ENCODE data around the gene LMBR1L. TPM values are rescaled to one million over a fixed set of nuclear protein-coding genes. Genes with fewer than 3 reads are reported as not detected.
A peak's percentile ranks its signal among the peaks of the same experiment; 100 is the strongest.
"Not testable (repeated sequence)": the region's sequence is repeated elsewhere in the genome, so short reads cannot be mapped to it uniquely, and the experiment has no call there.

The LMBR1L gene
- total RNA-seq, 1 donor from 2014 or later: 86.1 TPM

- H3K4me3 Mint-ChIP-seq (ENCODE audit: unreplicated experiment): no peak overlapping the region
- TF ChIP-seq CTCF (IDR thresholded peaks at IDR 0.05): no peak
- H3K4me1 Mint-ChIP-seq (ENCODE audit: unreplicated experiment): no peaks in the 10 kb centered on the region
- no peak overlapping the region for H3K27ac Mint-ChIP-seq (ENCODE audit: unreplicated experiment)
- no peaks in the 10 kb centered on the region for H3K9me3 Mint-ChIP-seq (ENCODE audit: unreplicated experiment)
- DNase-seq (ENCODE audit: extremely low spot score, unreplicated experiment): no peak
- H3K36me3 Mint-ChIP-seq (ENCODE audit: unreplicated experiment): no peaks in the 10 kb centered on the region
- no peaks in the 10 kb centered on the region for H3K27me3 Mint-ChIP-seq (ENCODE audit: unreplicated experiment)
Measured at GRCh38 chr12:49144384-49144783, 33.7 kb upstream of the LMBR1L start.

GRCh38 chr12:49138999-49139398 is 28.4 kb upstream of the LMBR1L start:
- Mint-ChIP-seq H3K9me3 (ENCODE audit: unreplicated experiment) (no peaks in the 10 kb centered on the region), H3K4me3 (ENCODE audit: unreplicated experiment) (no peak overlapping the region), H3K27ac (ENCODE audit: unreplicated experiment) (no peak overlapping the region), H3K27me3 (ENCODE audit: unreplicated experiment) (no peaks in the 10 kb centered on the region), H3K36me3 (ENCODE audit: unreplicated experiment) (peaks cover 2% of the 10 kb centered on the region), H3K4me1 (ENCODE audit: unreplicated experiment) (no peaks in the 10 kb centered on the region)
- TF ChIP-seq CTCF (IDR thresholded peaks at IDR 0.05): no peak
- DNase-seq (ENCODE audit: extremely low spot score, unreplicated experiment): no peak

GRCh38 chr12:49138587-49138986 is 27.9 kb upstream of the LMBR1L start:
- Mint-ChIP-seq H3K27me3 (ENCODE audit: unreplicated experiment) (no peaks in the 10 kb centered on the region), H3K4me3 (ENCODE audit: unreplicated experiment) (no peak overlapping the region), H3K27ac (ENCODE audit: unreplicated experiment) (no peak overlapping the region), H3K36me3 (ENCODE audit: unreplicated experiment) (peaks cover 2% of the 10 kb centered on the region), H3K9me3 (ENCODE audit: unreplicated experiment) (no peaks in the 10 kb centered on the region), H3K4me1 (ENCODE audit: unreplicated experiment) (no peaks in the 10 kb centered on the region)
- DNase-seq (ENCODE audit: extremely low spot score, unreplicated experiment): no peak
- no peak for TF ChIP-seq CTCF (IDR thresholded peaks at IDR 0.05)

GRCh38 chr12:49137476-49137875 is 26.8 kb upstream of the LMBR1L start:
- no peaks in the 10 kb centered on the region for H3K9me3 Mint-ChIP-seq (ENCODE audit: unreplicated experiment)
- TF ChIP-seq CTCF (IDR thresholded peaks at IDR 0.05): no peak
- peaks cover 2% of the 10 kb centered on the region for H3K36me3 Mint-ChIP-seq (ENCODE audit: unreplicated experiment)
- peaks cover 6% of the 10 kb centered on the region for H3K4me1 Mint-ChIP-seq (ENCODE audit: unreplicated experiment)
- DNase-seq (ENCODE audit: extremely low spot score, unreplicated experiment): no peak
- H3K4me3 Mint-ChIP-seq (ENCODE audit: unreplicated experiment): no peak overlapping the region
- H3K27ac Mint-ChIP-seq (ENCODE audit: unreplicated experiment): no peak overlapping the region
- no peaks in the 10 kb centered on the region for H3K27me3 Mint-ChIP-seq (ENCODE audit: unreplicated experiment)

GRCh38 chr12:49136997-49137396 is 26.4 kb upstream of the LMBR1L start:
- peaks cover 11% of the 10 kb centered on the region for H3K4me1 Mint-ChIP-seq (ENCODE audit: unreplicated experiment)
- H3K4me3 Mint-ChIP-seq (ENCODE audit: unreplicated experiment); H3K27ac Mint-ChIP-seq (ENCODE audit: unreplicated experiment): not testable (repeated sequence)

GRCh38 chr12:49133590-49133989 is 22.9 kb upstream of the LMBR1L start:
- H3K27ac Mint-ChIP-seq (ENCODE audit: unreplicated experiment): peak overlapping the region; percentile 38
- no peaks in the 10 kb centered on the region for H3K9me3 Mint-ChIP-seq (ENCODE audit: unreplicated experiment)
- H3K36me3 Mint-ChIP-seq (ENCODE audit: unreplicated experiment): peaks cover 23% of the 10 kb centered on the region
- DNase-seq (ENCODE audit: extremely low spot score, unreplicated experiment): no peak
- TF ChIP-seq CTCF (IDR thresholded peaks at IDR 0.05): no peak
- no peaks in the 10 kb centered on the region for H3K27me3 Mint-ChIP-seq (ENCODE audit: unreplicated experiment)
- H3K4me3 Mint-ChIP-seq (ENCODE audit: unreplicated experiment): no peak overlapping the region
- H3K4me1 Mint-ChIP-seq (ENCODE audit: unreplicated experiment): peaks cover 33% of the 10 kb centered on the region

More at GRCh38 chr12:49136997-49137396, 26.4 kb upstream of the LMBR1L start:
- not testable (repeated sequence) for H3K9me3 Mint-ChIP-seq (ENCODE audit: unreplicated experiment); H3K36me3 Mint-ChIP-seq (ENCODE audit: unreplicated experiment); DNase-seq (ENCODE audit: extremely low spot score, unreplicated experiment); H3K27me3 Mint-ChIP-seq (ENCODE audit: unreplicated experiment)

Data from osteocyte (in vitro differentiated cells).